ENCODE results near the gene FRMD5.
"Not testable (repeated sequence)": the region's sequence is repeated elsewhere in the genome, so short reads cannot be mapped to it uniquely, and the experiment has no call there.

FRMD5 gene

GRCh38 chr15:43880406-43881194 lies 314.5 kb downstream of the FRMD5 start:
- DNase-seq: no peak

- no peak for DNase-seq
Observed at GRCh38 chr15:43879386-43880355, 315.4 kb downstream of the FRMD5 start.

DNA sequence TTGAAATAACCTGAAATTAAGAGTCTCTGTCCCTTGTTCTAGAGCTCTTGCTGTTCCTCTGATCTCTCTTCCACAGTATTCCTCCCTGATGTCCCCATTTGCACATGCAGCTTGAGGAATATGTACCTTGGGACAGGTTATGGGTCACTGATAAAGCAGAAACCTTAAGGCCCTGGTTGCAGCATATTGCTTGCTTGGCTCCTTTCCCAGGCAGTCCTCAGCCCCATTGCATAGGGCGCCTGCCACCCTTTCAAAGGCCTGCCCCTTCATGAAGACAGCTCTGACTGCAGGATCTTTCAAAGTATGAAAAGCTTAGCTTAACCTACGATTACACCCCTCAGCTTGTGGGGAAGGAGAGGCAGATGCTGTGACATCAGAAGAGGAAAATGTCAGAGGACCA lies 316.6 kb downstream of the FRMD5 start:
- DNase-seq: no peak

- DNase-seq: no peak
Observed at GRCh38 chr15:43877371-43877770, 317.7 kb downstream of the FRMD5 start.

DNA sequence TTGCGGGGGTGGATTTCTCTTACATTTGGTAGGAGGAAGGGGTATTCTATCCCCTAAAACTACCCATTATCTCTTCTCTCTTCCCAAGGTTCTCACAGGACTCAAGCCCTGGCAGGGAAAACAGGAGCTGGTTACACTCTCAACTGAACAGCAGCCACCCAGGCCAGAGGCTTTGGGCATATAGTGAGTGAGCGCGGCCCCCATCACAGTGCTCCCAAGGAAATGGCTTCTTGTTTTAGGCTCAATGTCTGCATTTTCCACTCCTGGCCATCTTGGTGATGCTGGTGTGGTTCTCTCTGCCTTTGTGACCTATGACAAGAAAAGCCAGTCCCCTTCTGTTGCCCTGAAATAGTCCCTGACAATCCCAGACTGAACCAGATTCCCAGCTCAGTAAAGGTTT lies 318.2 kb downstream of the FRMD5 start:
- no peak for DNase-seq

- no peak for DNase-seq
Observed at GRCh38 chr15:43873651-43874050, 321.4 kb downstream of the FRMD5 start.

- peak; percentile 59 to 61 for DNase-seq
Observed at GRCh38 chr15:43872416-43873020, 322.6 kb downstream of the FRMD5 start.

DNA sequence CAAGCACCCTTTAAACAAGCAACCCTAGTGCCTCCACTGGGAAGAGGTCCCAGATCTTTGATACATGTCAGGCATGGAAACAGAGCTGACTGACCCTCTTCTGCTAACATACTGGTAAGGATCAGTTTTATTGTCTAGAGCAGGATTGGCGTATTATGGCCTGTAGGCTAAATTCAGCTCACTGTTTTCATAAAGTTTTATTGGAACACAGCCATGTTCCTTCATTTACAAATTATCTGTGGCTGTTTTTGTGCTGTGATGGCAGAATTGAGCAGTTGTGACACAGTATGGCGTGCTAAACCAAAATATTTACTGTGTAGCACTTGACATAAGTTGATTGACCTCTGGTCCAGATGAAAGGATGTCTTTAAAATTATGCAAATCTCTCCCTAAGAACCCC lies 323.2 kb downstream of the FRMD5 start:
- no peak for DNase-seq

GRCh38 chr15:43868406-43868805 lies 326.7 kb downstream of the FRMD5 start:
- no peak for DNase-seq

- no peak for DNase-seq
Observed at GRCh38 chr15:43867096-43867495, 328.0 kb downstream of the FRMD5 start.

DNA sequence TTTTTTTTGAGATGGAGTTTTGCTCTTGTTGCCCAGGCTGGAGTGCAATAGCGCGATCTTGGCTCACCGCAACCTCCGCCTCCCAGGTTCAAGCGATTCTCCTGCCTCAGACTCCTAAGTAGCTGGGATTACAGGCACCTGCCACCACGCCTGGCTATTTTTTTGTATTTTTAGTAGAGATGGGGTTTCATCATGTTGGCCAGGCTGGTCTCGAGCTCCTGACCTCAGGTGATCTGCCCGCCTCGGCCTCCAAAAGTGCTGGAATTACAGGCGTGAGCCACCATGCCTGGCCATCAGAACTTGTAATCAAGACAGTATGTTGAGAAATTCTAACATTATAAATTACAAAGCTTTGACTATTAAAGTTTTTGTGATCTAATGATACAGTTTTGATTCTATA lies 328.4 kb downstream of the FRMD5 start:
- not testable (repeated sequence) for DNase-seq

DNA sequence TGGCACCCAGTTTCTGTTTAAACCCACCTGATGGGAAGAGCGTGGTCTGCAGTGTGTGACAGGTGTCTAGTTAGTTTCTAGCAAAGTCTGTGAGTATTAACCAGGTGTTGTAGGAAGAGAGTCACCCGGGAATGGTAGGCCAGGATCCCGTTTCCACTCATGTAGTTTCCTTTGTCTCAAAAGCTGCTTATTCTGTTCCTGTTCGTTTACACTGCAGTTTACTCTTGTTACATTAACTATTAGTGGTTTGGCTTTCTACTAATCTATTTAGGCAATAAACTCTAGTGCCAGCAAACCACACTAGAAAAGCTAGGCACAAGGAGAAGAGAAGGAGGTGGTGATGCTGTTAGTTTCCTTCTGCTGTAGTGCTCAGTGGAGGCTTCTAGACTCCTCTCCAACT lies 335.5 kb downstream of the FRMD5 start:
- no peak for DNase-seq

DNA sequence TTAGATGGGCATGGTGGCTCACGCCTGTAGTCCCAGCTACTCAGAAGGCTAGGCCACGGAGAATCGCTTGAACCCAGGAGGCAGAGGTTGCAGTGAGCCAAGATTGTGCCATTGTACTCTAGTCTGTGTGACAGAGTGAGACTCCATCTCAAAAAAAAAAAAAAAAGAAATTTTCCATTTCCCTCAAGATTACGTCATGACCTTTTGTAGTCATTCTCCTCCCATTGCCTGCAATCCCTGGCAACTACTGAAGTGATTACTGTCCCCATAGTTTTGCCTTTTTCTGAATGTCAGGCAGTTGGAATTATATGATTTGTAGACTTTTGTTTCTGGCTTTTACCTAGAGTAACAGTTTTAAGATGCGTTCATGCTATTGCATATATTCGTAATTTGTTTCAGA lies 340.3 kb downstream of the FRMD5 start:
- no peak for DNase-seq

DNA sequence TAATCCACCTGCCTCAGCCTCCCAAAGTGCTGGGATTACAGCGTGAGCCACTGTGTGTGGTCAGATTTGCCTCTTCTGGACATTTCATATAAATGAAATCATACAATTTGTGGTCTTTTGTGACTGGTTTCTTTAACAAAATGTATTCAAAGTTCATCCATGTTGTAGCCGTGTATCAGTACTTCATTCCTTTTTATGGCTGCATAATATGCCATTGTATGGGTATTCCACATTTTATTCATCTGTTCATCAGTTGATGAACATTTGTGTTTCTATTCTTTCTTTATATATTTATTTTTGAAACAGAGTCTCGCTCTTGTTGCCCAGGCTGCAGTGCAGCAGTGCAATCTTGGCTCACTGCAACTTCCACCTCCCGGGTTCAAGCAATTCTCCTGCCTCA lies 342.5 kb downstream of the FRMD5 start:
- DNase-seq: no peak

DNA sequence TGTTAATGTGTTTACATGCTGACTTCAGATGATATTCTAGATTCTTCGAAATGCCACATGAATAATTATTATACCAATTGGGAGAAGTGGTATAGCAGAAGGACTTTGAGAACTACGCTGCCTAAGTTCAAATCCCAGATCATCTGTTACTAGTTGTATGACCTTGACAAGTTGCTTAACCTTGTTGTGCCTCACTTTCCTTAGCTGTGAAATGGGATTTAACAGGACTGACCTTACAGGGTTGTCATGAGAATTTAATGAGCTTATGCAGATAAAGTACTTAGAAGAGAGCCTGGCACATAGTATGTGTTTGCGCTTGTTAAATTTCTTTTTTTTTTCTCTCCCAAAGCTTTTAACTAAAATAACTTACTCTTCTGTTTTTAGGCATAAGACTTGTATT lies 343.8 kb downstream of the FRMD5 start:
- no peak for DNase-seq

DNA sequence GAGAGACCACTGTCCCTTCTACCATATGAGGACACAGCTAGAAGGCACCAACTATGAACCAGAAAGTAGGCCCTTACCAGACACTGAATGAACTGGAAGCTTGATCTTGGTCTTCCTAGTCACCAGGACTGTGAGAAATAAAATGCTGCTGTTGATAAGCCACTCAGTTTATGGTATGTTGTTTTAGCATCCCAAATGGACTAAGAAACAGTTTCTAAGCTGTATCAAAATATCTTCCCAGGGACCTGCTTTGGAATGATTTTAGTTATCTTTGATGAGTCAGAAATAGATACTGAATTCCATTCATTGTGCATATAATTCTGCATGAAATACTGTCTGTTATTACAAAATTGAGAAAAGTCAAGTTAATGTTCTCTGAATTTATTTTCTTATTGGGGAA lies 349.6 kb downstream of the FRMD5 start:
- DNase-seq: no peak

- not testable (repeated sequence) for DNase-seq
Observed at GRCh38 chr15:43832485-43832884, 362.6 kb downstream of the FRMD5 start.

GRCh38 chr15:43831519-43832052 lies 363.5 kb downstream of the FRMD5 start:
- DNase-seq: not testable (repeated sequence)

- DNase-seq: not testable (repeated sequence)
Observed at GRCh38 chr15:43830691-43831275, 364.3 kb downstream of the FRMD5 start.

DNA sequence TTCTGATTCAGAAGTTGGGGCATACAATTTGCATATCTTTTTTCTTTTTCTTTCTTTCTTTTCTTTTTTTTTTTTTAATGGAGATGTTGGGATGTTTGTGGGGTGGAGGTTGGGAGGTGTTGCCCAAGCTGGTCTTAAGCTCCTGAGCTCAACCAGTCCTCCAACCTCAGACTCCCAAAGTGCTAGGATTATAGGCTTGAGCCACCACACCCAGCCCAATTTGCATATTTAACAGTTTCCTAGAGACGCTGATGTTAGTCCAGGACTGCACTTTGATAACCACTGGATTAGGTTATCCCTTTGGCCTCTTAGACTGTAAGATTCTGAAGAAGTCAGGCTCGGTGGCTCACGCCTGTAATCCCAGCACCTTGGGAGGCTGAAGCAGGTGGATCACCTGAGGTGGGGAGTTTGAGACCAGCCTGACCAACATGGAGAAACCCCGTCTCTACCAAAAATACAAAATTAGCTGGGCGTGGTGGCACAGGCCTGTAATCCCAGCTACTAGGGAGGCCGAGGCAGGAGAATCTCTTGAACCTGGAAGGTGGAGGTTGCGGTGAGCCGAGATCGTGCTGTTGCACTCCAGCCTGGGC lies 365.0 kb downstream of the FRMD5 start:
- not testable (repeated sequence) for DNase-seq

DNA sequence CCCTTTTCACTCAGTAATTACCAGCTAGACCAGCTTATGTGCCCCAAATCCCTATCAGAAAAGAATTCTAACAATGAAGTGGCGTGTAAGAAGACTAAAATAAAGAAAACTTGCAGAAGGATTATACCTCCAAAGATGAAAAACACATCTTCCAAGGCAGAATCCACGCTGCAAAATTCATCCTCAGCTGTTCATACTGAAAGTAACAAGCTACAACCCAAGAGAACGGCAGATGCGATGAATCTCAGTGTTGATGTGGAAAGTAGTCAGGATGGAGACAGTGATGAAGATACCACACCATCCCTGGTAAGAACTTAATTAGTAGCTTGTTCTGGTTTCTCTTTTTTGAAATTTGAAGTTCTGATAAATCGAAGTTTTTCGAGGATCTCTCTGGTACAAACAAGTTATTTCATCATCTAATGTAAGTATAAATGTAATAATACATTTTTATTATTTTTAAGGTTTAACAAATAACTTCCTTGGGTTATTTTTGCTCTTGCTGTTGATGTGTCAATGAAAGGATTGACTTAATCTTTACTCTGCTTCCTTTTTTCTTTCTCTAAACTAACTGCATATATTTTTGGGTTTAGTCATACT lies 366.9 kb downstream of the FRMD5 start:
- DNase-seq: no peak

Data from NCI-H2081 (cell line).